ENCODE results near the gene DQX1. TPM values are rescaled to one million over a fixed set of nuclear protein-coding genes. Genes with fewer than 3 reads are reported as not detected.

DQX1 gene
- total and polyA plus RNA-seq, 9 of the 15 experiments (the other 6 are each of a cell fraction or from before 2014, with no cell fraction given) = 0.04 to 0.38 (median 0.18) TPM; not detected in 1

DNA sequence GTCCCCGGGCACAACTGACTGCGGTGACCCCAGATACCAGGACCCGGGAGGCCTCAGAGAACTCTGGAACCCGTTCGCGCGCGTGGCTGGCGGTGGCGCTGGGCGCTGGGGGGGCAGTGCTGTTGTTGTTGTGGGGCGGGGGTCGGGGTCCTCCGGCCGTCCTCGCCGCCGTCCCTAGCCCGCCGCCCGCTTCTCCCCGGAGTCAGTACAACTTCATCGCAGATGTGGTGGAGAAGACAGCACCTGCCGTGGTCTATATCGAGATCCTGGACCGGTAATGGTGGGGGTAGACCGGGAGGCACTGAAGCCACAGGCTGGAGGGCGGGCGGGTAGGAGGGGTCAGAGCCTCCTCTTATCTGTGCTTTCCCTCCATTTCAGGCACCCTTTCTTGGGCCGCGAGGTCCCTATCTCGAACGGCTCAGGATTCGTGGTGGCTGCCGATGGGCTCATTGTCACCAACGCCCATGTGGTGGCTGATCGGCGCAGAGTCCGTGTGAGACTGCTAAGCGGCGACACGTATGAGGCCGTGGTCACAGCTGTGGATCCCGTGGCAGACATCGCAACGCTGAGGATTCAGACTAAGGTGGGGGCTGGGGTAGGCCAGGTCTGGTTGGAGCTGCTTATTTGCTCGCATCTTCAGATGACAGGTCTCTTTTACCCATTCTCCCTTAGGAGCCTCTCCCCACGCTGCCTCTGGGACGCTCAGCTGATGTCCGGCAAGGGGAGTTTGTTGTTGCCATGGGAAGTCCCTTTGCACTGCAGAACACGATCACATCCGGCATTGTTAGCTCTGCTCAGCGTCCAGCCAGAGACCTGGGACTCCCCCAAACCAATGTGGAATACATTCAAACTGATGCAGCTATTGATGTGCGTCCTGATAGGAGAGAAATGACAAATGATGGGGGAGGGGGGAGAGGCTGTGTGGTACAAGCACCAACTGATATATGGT, 4.5 kb upstream of the DQX1 start (continued):
- TF ChIP-seq BDP1 (IDR thresholded peaks at IDR 0.05; ENCODE audit: insufficient read depth, insufficient read length) (no peak), CUX1 (CRISPR knock-in tag; IDR thresholded peaks at IDR 0.05) (no peak), CBX2 (IDR thresholded peaks at IDR 0.05; ENCODE audit: insufficient read depth, low read length, poor library complexity, severe bottlenecking) (no peak), SUPT5H (IDR thresholded peaks at IDR 0.05) (peak; percentile 80), ZNF277 (CRISPR knock-in tag; IDR thresholded peaks at IDR 0.05; ENCODE audit: borderline replicate concordance) (no peak), HDGF (IDR thresholded peaks at IDR 0.05) (no peak), ELF1 (tag; IDR thresholded peaks at IDR 0.05) (0 out of 2 replicates have a peak, but pooled peaks have one; percentile 21), NR4A1 (CRISPR knock-in tag; IDR thresholded peaks at IDR 0.05) (no peak), NR4A1 (tag; IDR thresholded peaks at IDR 0.05) (no peak)
- TF ChIP-seq, protein P1, sequence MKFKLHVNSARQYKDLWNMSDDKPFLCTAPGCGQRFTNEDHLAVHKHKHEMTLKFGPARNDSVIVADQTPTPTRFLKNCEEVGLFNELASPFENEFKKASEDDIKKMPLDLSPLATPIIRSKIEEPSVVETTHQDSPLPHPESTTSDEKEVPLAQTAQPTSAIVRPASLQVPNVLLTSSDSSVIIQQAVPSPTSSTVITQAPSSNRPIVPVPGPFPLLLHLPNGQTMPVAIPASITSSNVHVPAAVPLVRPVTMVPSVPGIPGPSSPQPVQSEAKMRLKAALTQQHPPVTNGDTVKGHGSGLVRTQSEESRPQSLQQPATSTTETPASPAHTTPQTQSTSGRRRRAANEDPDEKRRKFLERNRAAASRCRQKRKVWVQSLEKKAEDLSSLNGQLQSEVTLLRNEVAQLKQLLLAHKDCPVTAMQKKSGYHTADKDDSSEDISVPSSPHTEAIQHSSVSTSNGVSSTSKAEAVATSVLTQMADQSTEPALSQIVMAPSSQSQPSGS (CRISPR knock-in tag; IDR thresholded peaks at IDR 0.05) = no peak
- TF ChIP-seq, protein P2, sequence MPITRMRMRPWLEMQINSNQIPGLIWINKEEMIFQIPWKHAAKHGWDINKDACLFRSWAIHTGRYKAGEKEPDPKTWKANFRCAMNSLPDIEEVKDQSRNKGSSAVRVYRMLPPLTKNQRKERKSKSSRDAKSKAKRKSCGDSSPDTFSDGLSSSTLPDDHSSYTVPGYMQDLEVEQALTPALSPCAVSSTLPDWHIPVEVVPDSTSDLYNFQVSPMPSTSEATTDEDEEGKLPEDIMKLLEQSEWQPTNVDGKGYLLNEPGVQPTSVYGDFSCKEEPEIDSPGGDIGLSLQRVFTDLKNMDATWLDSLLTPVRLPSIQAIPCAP (CRISPR knock-in tag; IDR thresholded peaks at IDR 0.05; ENCODE audit: borderline replicate concordance) = no peak
- TF ChIP-seq, protein P3, sequence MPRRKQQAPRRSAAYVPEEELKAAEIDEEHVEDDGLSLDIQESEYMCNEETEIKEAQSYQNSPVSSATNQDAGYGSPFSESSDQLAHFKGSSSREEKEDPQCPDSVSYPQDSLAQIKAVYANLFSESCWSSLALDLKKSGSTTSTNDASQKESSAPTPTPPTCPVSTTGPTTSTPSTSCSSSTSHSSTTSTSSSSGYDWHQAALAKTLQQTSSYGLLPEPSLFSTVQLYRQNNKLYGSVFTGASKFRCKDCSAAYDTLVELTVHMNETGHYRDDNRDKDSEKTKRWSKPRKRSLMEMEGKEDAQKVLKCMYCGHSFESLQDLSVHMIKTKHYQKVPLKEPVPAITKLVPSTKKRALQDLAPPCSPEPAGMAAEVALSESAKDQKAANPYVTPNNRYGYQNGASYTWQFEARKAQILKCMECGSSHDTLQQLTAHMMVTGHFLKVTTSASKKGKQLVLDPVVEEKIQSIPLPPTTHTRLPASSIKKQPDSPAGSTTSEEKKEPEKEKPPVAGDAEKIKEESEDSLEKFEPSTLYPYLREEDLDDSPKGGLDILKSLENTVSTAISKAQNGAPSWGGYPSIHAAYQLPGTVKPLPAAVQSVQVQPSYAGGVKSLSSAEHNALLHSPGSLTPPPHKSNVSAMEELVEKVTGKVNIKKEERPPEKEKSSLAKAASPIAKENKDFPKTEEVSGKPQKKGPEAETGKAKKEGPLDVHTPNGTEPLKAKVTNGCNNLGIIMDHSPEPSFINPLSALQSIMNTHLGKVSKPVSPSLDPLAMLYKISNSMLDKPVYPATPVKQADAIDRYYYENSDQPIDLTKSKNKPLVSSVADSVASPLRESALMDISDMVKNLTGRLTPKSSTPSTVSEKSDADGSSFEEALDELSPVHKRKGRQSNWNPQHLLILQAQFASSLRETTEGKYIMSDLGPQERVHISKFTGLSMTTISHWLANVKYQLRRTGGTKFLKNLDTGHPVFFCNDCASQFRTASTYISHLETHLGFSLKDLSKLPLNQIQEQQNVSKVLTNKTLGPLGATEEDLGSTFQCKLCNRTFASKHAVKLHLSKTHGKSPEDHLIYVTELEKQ (CRISPR knock-in tag; IDR thresholded peaks at IDR 0.05) = no peak

Measured in K562 (cell line).